D341Med (cell line): ENCODE measurements around the gene OR5B17.
"Not testable (repeated sequence)": the region's sequence is repeated elsewhere in the genome, so short reads cannot be mapped to it uniquely, and the experiment has no call there.

Source experiments
- DNase-seq: peaks from one replicate; pipeline ENCODE4 v3.0.0; 2012; ENCODE audit warnings: low spot score

Gene OR5B17

DNA sequence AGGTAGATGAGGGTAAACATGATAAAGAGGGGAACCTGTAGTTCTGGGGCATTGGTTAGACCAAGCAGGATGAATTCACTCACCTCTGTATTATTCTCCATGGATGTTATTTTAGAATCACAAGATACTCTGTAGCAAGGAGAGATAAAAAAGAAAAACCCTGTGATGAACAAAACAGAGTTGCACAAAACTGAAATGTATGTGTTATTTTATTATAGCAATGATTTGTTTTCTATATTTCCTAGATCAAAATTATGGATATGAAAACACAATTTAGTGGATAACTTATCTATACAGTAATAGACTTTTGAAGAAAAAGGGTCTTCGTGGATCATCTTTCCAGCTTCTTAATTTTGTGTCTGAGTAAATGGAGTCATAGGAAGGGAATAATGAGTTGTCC, at the start of gene OR5B17:
TSS of gene OR5B17 (minus strand) at position 101 of the 400 bp plus-strand sequence. CDS start at position 101, 0 bp downstream.
- no peak for DNase-seq

DNA sequence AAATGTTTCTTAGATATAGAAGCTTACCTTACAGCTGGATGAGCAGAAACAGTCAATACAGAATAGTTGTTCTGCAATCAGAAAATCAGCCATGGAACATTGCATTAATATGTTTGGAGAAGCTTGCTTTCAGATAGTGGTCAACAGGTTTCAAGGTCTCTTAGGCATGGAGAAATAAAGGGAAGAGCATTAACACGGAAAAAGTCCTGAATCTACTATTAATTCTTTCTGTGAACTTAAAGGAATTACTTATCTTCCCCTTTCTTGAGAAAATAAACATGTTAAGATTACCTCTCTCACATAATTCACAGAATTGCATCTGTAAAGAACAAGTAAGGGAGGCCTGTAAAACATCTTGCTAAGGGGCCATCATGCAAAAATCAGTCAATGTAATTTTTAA, 47.9 kb upstream of the OR5B17 start, which contains the start of gene OR5B3:
TSS of gene OR5B3 (minus strand) at position 101 of the 400 bp plus-strand sequence. CDS start 3,465 bp downstream, outside the sequence.
- no peak for DNase-seq

DNA sequence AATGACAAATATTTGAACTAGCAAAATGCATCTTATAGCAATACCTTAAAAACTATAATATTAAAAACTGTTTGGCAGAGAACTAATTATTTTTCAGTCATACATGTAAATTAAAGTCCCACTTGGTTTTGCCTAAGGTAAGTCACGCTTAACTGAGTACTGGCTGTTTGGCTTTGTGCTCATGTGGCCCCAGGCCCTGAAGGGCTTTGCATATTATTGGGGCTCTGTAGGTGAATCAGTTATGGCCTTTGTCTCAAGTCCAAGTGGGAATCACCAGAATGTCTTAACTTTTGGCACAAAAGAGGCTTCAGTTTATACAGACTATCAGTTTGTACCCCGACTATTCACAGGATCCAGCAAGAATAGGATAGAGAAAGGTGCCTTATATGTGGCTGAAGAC, 40.8 kb upstream of the OR5B17 start:
- not testable (repeated sequence) for DNase-seq

DNA sequence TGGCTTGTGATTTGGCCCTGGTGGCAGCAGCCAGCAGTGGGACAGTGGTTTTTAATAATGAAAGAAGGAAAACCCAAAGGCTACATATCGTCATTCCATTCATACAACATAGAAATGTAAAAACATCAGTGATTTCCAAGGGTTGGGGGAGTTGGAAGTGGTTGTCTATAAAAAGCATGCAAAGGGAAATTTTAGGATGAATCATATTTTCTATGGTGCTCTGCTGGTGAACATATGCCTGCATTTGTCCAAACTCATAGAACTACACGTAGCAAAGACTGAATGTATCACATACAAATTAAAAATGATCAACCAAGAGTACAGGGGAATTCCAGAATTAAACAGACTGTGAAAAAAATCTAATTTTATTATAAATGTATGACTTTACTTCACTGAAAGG, 36.7 kb upstream of the OR5B17 start:
- DNase-seq, result no peak

DNA sequence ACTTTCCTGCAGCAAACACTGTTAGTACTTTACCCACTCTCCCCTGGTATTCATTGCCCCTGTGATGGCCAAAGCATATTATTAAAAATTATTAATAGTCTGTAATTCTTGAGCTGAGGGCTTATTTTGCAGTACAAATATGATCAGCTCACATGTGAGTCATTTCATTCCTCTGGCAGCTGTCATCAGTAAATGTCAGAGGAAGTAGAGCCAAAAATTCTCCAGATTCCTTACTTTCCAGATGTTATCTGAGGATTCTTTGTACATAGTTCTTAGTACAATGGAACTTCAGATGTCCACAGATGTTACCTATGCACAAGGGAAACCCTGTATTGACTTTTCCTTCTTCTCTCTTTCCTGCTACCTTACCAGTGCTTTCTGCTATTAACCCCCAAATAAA, 35.3 kb upstream of the OR5B17 start:
- no peak for DNase-seq

DNA sequence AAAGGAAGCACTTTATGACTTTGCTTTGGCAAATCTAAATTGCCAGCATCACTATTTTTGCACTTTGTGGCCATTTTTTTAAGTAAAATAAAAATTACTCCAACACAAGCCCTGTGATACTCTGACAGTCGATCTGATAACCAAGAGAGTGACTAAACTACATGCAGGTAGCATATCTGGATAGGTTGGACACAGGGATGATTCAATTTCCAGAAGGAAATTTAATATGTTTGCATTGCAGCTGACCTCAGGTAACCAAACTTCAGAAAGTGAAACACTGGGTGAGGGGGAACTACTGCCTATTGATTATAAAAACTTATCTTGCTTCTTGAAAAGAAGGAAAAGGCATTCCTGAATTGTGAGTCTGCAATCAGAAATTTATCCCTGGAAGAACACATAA, 33.9 kb upstream of the OR5B17 start:
- DNase-seq, result no peak

DNA sequence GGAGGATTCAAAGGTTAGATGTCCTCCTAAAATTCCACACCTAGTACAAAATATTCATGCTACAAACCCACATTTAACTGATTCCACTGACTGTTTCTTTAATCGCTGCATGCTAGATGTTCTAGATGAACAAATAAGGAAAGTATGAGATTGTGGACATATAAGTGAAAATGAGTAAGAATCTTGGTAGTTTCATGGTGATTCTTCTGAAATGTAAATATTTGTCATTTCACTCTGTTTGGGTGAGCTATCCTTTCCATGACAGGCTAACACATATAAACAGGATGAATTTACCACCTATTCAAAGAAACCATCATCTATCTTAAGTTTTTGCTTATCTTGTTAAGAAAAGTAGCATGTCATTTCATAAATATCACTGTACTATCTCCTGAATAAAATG, 33.0 kb upstream of the OR5B17 start:
- DNase-seq, result no peak

DNA sequence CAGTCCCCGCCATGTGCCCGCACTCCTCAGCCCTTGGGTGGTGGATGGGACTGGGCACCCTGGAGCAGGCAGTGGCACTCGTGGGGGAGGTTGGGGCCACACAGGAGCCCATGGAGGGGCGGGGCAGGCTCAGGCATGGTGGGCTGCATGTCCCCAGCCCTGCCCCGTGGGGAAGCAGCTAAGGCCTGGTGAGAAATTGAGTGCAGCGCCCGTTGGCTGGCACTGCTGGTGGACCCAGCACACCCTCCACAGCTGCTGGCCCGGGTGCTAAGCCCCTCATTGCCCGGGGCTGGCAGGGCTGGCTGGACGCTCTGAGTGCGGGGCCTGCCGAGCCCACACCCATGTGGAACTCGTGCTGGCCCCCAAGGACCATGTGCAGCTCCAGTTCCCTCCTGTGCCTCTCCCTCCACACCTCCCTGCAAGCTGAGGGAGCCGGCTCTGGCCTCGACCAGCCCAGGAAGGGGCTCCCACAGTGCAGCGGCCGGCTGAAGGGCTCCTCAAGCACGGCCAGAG, 31.7 kb upstream of the OR5B17 start:
- no peak for DNase-seq

DNA sequence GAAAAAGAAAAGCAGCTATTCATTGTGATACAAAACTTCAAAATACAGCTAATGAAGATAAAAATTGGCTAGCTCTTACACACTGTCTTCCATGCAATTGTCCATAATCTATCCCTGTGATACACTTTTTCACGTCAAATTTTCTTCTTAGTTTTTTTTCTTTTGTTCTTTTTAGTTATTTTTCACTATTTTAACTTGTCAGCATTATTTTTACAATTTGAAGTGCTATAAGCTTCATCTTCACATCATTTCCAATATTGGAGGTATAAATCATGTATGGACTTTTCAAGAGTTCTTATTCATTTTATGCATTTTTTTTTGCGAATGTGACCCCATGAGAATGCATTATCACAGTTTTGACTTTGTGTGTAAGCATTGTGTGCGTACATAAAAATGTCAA, 4.1 kb downstream of the OR5B17 start:
- DNase-seq, result no peak

DNA sequence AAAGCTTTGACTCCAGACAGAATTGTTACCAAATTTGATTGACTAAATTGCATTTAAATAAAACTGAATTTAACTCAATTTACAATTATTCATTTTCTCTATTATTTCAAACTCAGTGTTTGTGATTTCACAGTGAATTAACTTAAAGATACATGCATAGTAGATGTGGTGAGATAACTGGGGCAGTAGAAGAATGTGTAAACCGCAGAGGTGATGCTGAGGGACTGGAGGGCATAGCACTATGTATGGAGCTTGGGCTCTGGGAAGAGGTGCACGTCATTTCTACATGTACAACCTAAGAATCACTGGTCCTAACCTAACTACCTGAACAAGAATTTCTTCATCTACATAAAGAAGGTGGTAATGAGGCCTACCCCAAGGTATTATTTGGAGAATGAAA, 13.7 kb downstream of the OR5B17 start:
- DNase-seq, result no peak

DNA sequence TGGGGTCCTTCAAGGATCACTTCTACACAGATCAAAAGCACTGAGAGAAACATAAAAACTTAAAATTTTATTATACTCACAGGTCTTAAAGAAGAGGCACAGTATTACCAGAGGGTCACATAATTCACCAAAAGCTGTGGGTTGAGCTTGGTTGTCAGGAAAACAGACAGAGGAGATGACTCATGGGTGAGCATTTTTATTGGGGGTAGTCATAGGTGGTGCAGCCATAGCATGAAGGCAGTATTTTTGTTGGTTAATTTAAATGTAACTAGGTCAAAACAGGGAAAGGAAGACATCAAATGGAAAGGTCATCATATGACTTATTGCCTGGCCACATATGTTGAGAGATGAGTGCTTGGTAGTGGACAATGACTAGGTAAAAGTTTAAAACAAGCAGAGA, 24.2 kb downstream of the OR5B17 start:
- DNase-seq, result no peak

DNA sequence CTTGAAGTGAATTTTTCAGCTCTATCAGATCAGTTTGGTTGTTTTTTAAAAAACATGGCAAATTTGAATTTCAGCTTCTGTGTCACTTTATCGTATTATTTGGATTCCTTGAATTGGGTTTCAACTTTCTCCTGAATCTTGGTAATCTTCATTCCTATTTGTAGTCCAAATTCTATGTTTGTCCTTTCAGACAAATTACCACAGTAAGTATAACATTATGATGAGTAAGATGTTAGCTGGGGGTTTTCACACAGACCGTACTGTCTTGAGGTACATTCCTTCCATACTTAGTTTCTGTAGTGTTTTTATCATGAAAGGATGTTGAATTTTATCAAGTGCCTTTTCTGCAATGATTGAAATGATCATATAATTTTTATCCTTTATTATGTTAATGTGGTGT, 28.0 kb downstream of the OR5B17 start:
- DNase-seq, result no peak

DNA sequence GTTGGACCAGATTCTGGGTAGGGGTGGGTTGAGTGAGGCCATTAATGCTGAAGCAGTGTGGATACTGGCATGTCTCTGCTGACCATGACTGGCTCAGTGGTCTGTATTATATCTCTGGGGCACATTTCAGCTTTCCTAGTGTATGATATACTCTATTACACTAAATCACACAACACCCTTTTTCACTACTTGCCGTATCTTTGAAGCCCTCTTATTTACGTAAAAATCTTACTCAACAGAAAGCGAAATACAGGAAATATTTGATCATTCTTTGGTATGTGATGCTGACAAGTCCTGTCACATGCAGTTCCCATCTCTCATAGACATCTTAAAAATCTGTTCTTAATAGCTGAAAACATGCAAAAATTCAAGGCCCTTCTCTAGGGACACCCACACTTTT, 40.3 kb downstream of the OR5B17 start:
- no peak for DNase-seq

DNA sequence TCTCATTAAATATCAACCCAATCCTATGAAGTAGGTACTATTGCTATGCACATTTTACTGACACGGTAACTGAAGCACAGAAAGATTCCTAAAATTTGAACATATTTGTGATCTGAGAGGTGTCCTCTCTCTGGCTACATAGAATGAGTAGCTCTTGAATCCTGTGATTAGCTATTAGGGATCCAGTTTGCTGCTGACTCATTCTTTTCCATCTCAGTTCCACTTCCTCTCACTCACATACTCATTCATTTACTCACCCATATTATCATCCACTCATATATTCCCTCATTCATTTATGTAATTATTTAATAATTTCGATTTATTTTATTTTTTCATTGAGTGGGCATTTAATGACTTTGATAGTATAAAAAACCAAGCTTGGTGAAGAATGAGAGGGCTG, 42.7 kb downstream of the OR5B17 start:
- DNase-seq, result no peak
